KG1 (cell line): ENCODE measurements around the gene CCDC77.
"Not testable (repeated sequence)": the region's sequence is repeated elsewhere in the genome, so short reads cannot be mapped to it uniquely, and the experiment has no call there.

Experiments
- DNase-seq: peaks from one replicate; lab custom pipeline; 2025; lab: John Stamatoyannopoulos, UW

Gene CCDC77

GRCh38 chr12:401235-402028 is at the start of gene CCDC77:
Gene CCDC77, plus strand, starts transcription at chr12:401644. Its CDS starts 7,740 bp downstream, at chr12:409384.
- DNase-seq: no peak

- no peak for DNase-seq
Measured at GRCh38 chr12:356276-356988, 45.0 kb upstream of the CCDC77 start.

- no peak for DNase-seq
Measured at GRCh38 chr12:359091-359490, 42.4 kb upstream of the CCDC77 start.

- DNase-seq: no peak
Measured at GRCh38 chr12:366820-367219, 34.6 kb upstream of the CCDC77 start.

- DNase-seq: no peak
Measured at GRCh38 chr12:367972-368371, 33.5 kb upstream of the CCDC77 start.

GRCh38 chr12:370739-371485 is 30.5 kb upstream of the CCDC77 start:
- DNase-seq: not testable (repeated sequence)

- DNase-seq: no peak
Measured at GRCh38 chr12:386651-387050, 14.8 kb upstream of the CCDC77 start.

GRCh38 chr12:388012-388411 is 13.4 kb upstream of the CCDC77 start:
- no peak for DNase-seq

GRCh38 chr12:388541-389141 is 12.8 kb upstream of the CCDC77 start:
- no peak for DNase-seq

- DNase-seq: no peak
Measured at GRCh38 chr12:389142-390096, 12.0 kb upstream of the CCDC77 start, which contains the start of gene KDM5A. Gene KDM5A, minus strand, starts transcription at chr12:389320. Its CDS starts 229 bp downstream, at chr12:389091.

GRCh38 chr12:400828-401227 is 616 bp upstream of the CCDC77 start:
- DNase-seq: no peak

GRCh38 chr12:402029-402389 is 565 bp downstream of the CCDC77 start:
- no peak for DNase-seq

GRCh38 chr12:414859-415258 is 13.4 kb downstream of the CCDC77 start:
- no peak for DNase-seq

GRCh38 chr12:418432-418831 is 17.0 kb downstream of the CCDC77 start:
- DNase-seq: no peak

GRCh38 chr12:422526-422925 is 21.1 kb downstream of the CCDC77 start:
- no peak for DNase-seq

- not testable (repeated sequence) for DNase-seq
Measured at GRCh38 chr12:435737-436136, 34.3 kb downstream of the CCDC77 start.

- DNase-seq: no peak
Measured at GRCh38 chr12:442235-442884, 40.9 kb downstream of the CCDC77 start.

- no peak for DNase-seq
Measured at GRCh38 chr12:447141-447540, 45.7 kb downstream of the CCDC77 start.

- DNase-seq: no peak
Measured at GRCh38 chr12:449203-449602, 47.8 kb downstream of the CCDC77 start.

- DNase-seq: no peak
Measured at GRCh38 chr12:450438-450837, 49.0 kb downstream of the CCDC77 start.
